SK-N-SH (cell line): Measurements from ENCODE around the gene TFB2M. TPM values are rescaled to one million over a fixed set of nuclear protein-coding genes. Genes with fewer than 3 reads are reported as not detected.

ENCODE experiments used
- CTCF ChIA-PET: fragments of 300-600, 350-600 bp; formaldehyde crosslinking; extraction: SDS; loops from one replicate; lab custom pipeline; 2021; lab: Yijun Ruan, JAX
- POLR2A ChIA-PET: fragments of 350-600 bp; sonication (Branson Sonifier 250); formaldehyde crosslinking; extraction: SDS; loops from one replicate; lab custom pipeline; 2020; ENCODE audit warnings: antibody characterized with exemption, inconsistent platforms; lab: Yijun Ruan, JAX
- DNase-seq: peaks from one replicate; pipeline ENCODE4 v3.0.0; 2012
- H2AFZ ChIP-seq: fragments of 200-600 bp; sonication (generic); 2 replicates; pipeline ENCODE4 v1.8.1; 2016; ENCODE audit warnings: antibody characterized with exemption, mild to moderate bottlenecking, low read depth
- H3F3A ChIP-seq: fragments of 200-600 bp; sonication (generic); replicated peaks from 2 replicates; pipeline ENCODE3; 2016; ENCODE audit warnings: antibody characterized with exemption, mild to moderate bottlenecking; ENCODE audit not compliant: insufficient read depth
- H3K27ac ChIP-seq, 2 experiments: fragments of 200-500 bp in 1 of 2; fragments of 200-600 bp in 1 of 2; sonication (Bioruptor generic) in 1 of 2; sonication (generic), shearing (Covaris generic) in 1 of 2; 2 replicates each; pipeline versions ENCODE4 v1.5.1 to v1.6.1; 2014 to 2016; ENCODE audit warnings: low read depth in 2 of 2, inconsistent platforms in 1 of 2, low read length in 1 of 2, mild to moderate bottlenecking in 1 of 2, mixed read lengths in 1 of 2
- H3K27me3 ChIP-seq: fragments of 200-600 bp; sonication (generic), shearing (Covaris generic); 2 replicates; pipeline ENCODE4 v1.6.1; 2016; ENCODE audit warnings: mixed run types; ENCODE audit not compliant: insufficient read depth
- H3K36me3 ChIP-seq, 2 experiments: fragments of 200-500 bp in 1 of 2; fragments of 200-600 bp in 1 of 2; sonication (Bioruptor generic) in 1 of 2; sonication (generic) in 1 of 2; replicated peaks in 1 of 2; 2 replicates each; pipeline versions ENCODE3 to v1.5.1; 2014 to 2016; ENCODE audit warnings: low read length in 1 of 2, mild to moderate bottlenecking in 1 of 2; ENCODE audit not compliant: insufficient read depth in 2 of 2, control insufficient read depth in 1 of 2
- H3K4me1 ChIP-seq, 2 experiments: fragments of 200-500 bp in 1 of 2; fragments of 200-600 bp in 1 of 2; sonication (Bioruptor generic) in 1 of 2; sonication (generic), shearing (Covaris generic) in 1 of 2; 2 replicates each; pipeline versions ENCODE4 v1.5.1 to v1.6.1; 2014 to 2016; ENCODE audit warnings: low read depth in 1 of 2, low read length in 1 of 2, mixed run types in 1 of 2; ENCODE audit not compliant: insufficient read depth in 2 of 2, control insufficient read depth in 1 of 2
- H3K4me2 ChIP-seq: fragments of 200-600 bp; sonication (generic), shearing (Covaris generic); 2 replicates; pipeline ENCODE4 v1.6.1; 2017; ENCODE audit warnings: mixed run types
- H3K4me3 ChIP-seq, 2 experiments: fragments of 200-500 bp in 1 of 2; fragments of 200-600 bp in 1 of 2; sonication (Bioruptor generic) in 1 of 2; sonication (generic), shearing (Covaris generic) in 1 of 2; 2 replicates each; pipeline versions ENCODE4 v1.5.1 to v1.8.1; 2014 to 2016; ENCODE audit warnings: low read depth in 2 of 2, inconsistent platforms in 1 of 2, low read length in 1 of 2, mild to moderate bottlenecking in 1 of 2, mixed read lengths in 1 of 2, moderate library complexity in 1 of 2
- H3K79me2 ChIP-seq: fragments of 200-600 bp; sonication (generic); 2 replicates; pipeline ENCODE4 v1.8.1; 2017; ENCODE audit warnings: mild to moderate bottlenecking; ENCODE audit not compliant: insufficient read depth
- H3K9ac ChIP-seq: fragments of 200-600 bp; sonication (generic); 2 replicates; pipeline ENCODE4 v1.6.1; 2017; ENCODE audit warnings: mixed run types
- H3K9me2 ChIP-seq: fragments of 200-600 bp; sonication (generic); 2 replicates; pipeline ENCODE4 v1.6.1; 2017; ENCODE audit warnings: mixed run types
- H3K9me3 ChIP-seq: fragments of 200-600 bp; sonication (generic); 2 replicates; pipeline ENCODE4 v1.6.1; 2017; ENCODE audit warnings: mixed run types, mild to moderate bottlenecking, moderate library complexity
- H4K20me1 ChIP-seq: fragments of 200-600 bp; sonication (generic); 2 replicates; pipeline ENCODE4 v1.6.1; 2017; ENCODE audit warnings: mild to moderate bottlenecking, mixed run types; ENCODE audit not compliant: insufficient read depth
- FOXJ3 ChIP-seq: sonication (generic); formaldehyde crosslinking; IDR thresholded peaks from 2 replicates; pipeline ENCODE4 v1.5.1; 2020; ENCODE audit warnings: mild to moderate bottlenecking, missing genetic modification reagents
- FOXM1 ChIP-seq: IDR thresholded peaks from 2 replicates; pipeline ENCODE4 v1.4.0; 2012; ENCODE audit warnings: low read depth, mild to moderate bottlenecking
- GABPA ChIP-seq: IDR thresholded peaks from 2 replicates; pipeline ENCODE4 v1.4.0; 2012; ENCODE audit warnings: low read depth, mild to moderate bottlenecking
- GATA2 ChIP-seq: sonication (generic); formaldehyde crosslinking; IDR thresholded peaks from 2 replicates; pipeline ENCODE4 v1.5.0; 2020; ENCODE audit warnings: mild to moderate bottlenecking, missing genetic modification reagents
- MXI1 ChIP-seq: IDR thresholded peaks from 2 replicates; pipeline ENCODE4 v1.6.1; 2012; ENCODE audit warnings: mild to moderate bottlenecking, low read depth, low read length, improper control_type of control experiment
- NRF1 ChIP-seq: IDR thresholded peaks from 2 replicates; pipeline ENCODE4 v1.6.1; 2012; ENCODE audit warnings: low read depth, mild to moderate bottlenecking, low read length
- POLR2AphosphoS5 ChIP-seq: IDR thresholded peaks from 2 replicates; pipeline ENCODE4 v1.6.1; 2012; ENCODE audit warnings: low read depth, low read length
- RAD21 ChIP-seq: IDR thresholded peaks from 2 replicates; pipeline ENCODE4 v1.6.1; 2012; ENCODE audit warnings: mild to moderate bottlenecking, low read length
- TAF1 ChIP-seq: IDR thresholded peaks from 2 replicates; pipeline ENCODE4 v1.6.1; 2012; ENCODE audit warnings: low read depth, mild to moderate bottlenecking, low read length, moderate library complexity, borderline replicate concordance
- TCF12 ChIP-seq: IDR thresholded peaks from 2 replicates; pipeline ENCODE4 v1.4.0; 2012
- WGBS: methylation state at CpG from one replicate; pipeline ENCODE4 v1.1.6; 2017; ENCODE audit warnings: low lambda C conversion rate; 5-methylcytosine and 5-hydroxymethylcytosine counted together
- polyA plus RNA-seq, 3 experiments: library from polyadenylated mRNA; depleted of rRNA; stranded (reverse); fragments of >200 nt; gene quantifications; 2 replicates each; pipeline ENCODE4 v1.2.3, GENCODE V29; 2012
- TF ChIP-seq, protein P1 (sequence below): IDR thresholded peaks from 2 replicates; pipeline ENCODE4 v1.4.0; 2012; ENCODE audit warnings: low read depth
- TF ChIP-seq, protein P2 (sequence below): fragments of 150-350 bp; IDR thresholded peaks from 2 replicates; pipeline ENCODE4 v1.6.1; 2017; ENCODE audit warnings: antibody characterized with exemption, low read length, low read depth, borderline replicate concordance
- TF ChIP-seq, protein P3 (sequence below): IDR thresholded peaks from 2 replicates; pipeline ENCODE4 v1.6.1; 2012; ENCODE audit warnings: mild to moderate bottlenecking, low read depth, low read length, moderate library complexity

Gene TFB2M
- polyA plus RNA-seq, 1 of the 3 experiments (the other 2 are of a cell fraction), result 17.3 TPM

DNA sequence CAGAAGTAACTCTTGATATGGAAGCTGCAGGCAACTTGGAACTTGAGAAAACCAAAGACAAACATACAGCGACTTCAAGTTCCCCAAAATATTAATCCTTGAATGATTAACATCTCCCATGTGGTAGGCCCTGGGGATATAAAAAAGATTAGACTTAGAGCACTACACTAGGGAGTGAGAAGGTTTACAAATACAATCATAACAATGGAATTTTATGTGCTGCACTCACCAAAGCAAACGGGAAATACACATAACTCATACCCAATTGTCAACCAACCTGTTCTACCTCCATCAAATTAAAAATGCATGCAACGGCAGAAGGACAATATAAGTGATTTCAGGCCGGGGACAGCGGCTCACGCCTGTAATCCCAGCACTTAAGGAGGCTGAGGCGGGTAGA, 62.7 kb downstream of the TFB2M start:
- no peak overlapping the region for H3K9ac ChIP-seq
- H4K20me1 ChIP-seq, result no peaks in the 10 kb centered on the region
- ChIA-PET CTCF (no interaction called here), POLR2A (no interaction called here)
- H2AFZ ChIP-seq, result no peak overlapping the region
- no peaks in the 10 kb centered on the region for H3K27me3 ChIP-seq
- H3F3A ChIP-seq, result no peaks in the 10 kb centered on the region
- H3K9me3 ChIP-seq, result no peaks in the 10 kb centered on the region
- TF ChIP-seq NRF1 (no peak), TCF12 (no peak), RAD21 (no peak), TAF1 (no peak), MXI1 (no peak), FOXM1 (no peak), GATA2 (CRISPR knock-in tag) (no peak), FOXJ3 (CRISPR knock-in tag) (no peak), POLR2AphosphoS5 (no peak), GABPA (no peak)
- TF ChIP-seq, protein P1, sequence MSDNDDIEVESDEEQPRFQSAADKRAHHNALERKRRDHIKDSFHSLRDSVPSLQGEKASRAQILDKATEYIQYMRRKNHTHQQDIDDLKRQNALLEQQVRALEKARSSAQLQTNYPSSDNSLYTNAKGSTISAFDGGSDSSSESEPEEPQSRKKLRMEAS, result no peak
- TF ChIP-seq, protein P2, sequence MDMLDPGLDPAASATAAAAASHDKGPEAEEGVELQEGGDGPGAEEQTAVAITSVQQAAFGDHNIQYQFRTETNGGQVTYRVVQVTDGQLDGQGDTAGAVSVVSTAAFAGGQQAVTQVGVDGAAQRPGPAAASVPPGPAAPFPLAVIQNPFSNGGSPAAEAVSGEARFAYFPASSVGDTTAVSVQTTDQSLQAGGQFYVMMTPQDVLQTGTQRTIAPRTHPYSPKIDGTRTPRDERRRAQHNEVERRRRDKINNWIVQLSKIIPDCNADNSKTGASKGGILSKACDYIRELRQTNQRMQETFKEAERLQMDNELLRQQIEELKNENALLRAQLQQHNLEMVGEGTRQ, result no peak
- TF ChIP-seq, protein P3, sequence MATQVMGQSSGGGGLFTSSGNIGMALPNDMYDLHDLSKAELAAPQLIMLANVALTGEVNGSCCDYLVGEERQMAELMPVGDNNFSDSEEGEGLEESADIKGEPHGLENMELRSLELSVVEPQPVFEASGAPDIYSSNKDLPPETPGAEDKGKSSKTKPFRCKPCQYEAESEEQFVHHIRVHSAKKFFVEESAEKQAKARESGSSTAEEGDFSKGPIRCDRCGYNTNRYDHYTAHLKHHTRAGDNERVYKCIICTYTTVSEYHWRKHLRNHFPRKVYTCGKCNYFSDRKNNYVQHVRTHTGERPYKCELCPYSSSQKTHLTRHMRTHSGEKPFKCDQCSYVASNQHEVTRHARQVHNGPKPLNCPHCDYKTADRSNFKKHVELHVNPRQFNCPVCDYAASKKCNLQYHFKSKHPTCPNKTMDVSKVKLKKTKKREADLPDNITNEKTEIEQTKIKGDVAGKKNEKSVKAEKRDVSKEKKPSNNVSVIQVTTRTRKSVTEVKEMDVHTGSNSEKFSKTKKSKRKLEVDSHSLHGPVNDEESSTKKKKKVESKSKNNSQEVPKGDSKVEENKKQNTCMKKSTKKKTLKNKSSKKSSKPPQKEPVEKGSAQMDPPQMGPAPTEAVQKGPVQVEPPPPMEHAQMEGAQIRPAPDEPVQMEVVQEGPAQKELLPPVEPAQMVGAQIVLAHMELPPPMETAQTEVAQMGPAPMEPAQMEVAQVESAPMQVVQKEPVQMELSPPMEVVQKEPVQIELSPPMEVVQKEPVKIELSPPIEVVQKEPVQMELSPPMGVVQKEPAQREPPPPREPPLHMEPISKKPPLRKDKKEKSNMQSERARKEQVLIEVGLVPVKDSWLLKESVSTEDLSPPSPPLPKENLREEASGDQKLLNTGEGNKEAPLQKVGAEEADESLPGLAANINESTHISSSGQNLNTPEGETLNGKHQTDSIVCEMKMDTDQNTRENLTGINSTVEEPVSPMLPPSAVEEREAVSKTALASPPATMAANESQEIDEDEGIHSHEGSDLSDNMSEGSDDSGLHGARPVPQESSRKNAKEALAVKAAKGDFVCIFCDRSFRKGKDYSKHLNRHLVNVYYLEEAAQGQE, result no peak
- no peak for DNase-seq
- no peaks in the 10 kb centered on the region for H3K9me2 ChIP-seq
- H3K36me3 ChIP-seq, result peaks cover 0 to 3% of the 10 kb centered on the region in 2 experiments
- 73% methylated on average over 7 of the region's 7 CpGs for WGBS
- H3K4me1 ChIP-seq, result peaks cover 0 to 7% of the 10 kb centered on the region in 2 experiments; a peak in 2 of 4 replicates
- no peak overlapping the region for H3K4me2 ChIP-seq
- H3K4me3 ChIP-seq, result no peak overlapping the region
- H3K27ac ChIP-seq, result no peak overlapping the region
- H3K79me2 ChIP-seq, result peaks cover 27% of the 10 kb centered on the region; the same call in 1 of the 2 replicates
